HCT116 (cell line): ENCODE data around the gene STAC. TPM values are rescaled to one million over a fixed set of nuclear protein-coding genes. Genes with fewer than 3 reads are reported as not detected.

ENCODE experiments used
- ATAC-seq: fragments of 200-7000 bp; cut with Tn5 transposase; 2 replicates; pipeline ENCODE4 v1.9.1; 2020; ENCODE audit warnings: mild to moderate bottlenecking, moderate library complexity
- BruUV-seq: library from RNA; stranded (reverse); fragments of 400-500 nt; replicated peaks from 2 replicates; lab custom pipeline; 2021; lab: Mats Ljungman, UMichigan
- CTCF ChIA-PET: fragments of 300-600 bp; sonication (Branson Sonifier 250); formaldehyde crosslinking; loops from one replicate; lab custom pipeline; 2021; ENCODE audit warnings: antibody characterized with exemption; lab: Charles Lee
- POLR2A ChIA-PET: fragments of 300-600, 350-600 bp; sonication (Branson Sonifier 250); formaldehyde crosslinking; loops from one replicate; lab custom pipeline; 2021; ENCODE audit warnings: antibody characterized with exemption; lab: Charles Lee
- RAD21 ChIA-PET, 2 experiments: fragments of 300-600 bp; sonication (Branson Sonifier 250); formaldehyde crosslinking; loops; one replicate each; lab custom pipeline; 2023; ENCODE audit warnings: low total read pairs in 2 of 2; ENCODE audit not compliant: uncharacterized antibody in 2 of 2, unreplicated experiment in 2 of 2, low non-redundant PET in 1 of 2; lab: Charles Lee
- DNase-seq: peaks from one replicate; pipeline ENCODE4 v3.0.0-alpha.2; 2010; ENCODE audit warnings: low read depth, low spot score
- H2AFZ ChIP-seq: fragments of 200-600 bp; shearing (Covaris generic), sonication (generic); 2 replicates; pipeline ENCODE4 v1.6.1; 2017; ENCODE audit warnings: low read depth, mixed run types, mixed read lengths, antibody characterized with exemption, low read length; ENCODE audit not compliant: poor library complexity, severe bottlenecking
- H3K27ac ChIP-seq: 2 replicates; pipeline ENCODE4 v1.5.1; 2012; ENCODE audit warnings: low read depth, low read length
- H3K27me3 ChIP-seq: fragments of 200-600 bp; sonication (generic); 2 replicates; pipeline ENCODE4 v1.6.1; 2016; ENCODE audit warnings: mixed run types, low read length, mixed read lengths; ENCODE audit not compliant: insufficient read depth
- H3K36me3 ChIP-seq, 2 experiments: fragments of 200-500 bp in 1 of 2; fragments of 200-600 bp in 1 of 2; sonication (Bioruptor generic) in 1 of 2; sonication (generic) in 1 of 2; 2 replicates each; pipeline versions ENCODE4 v1.5.1 to v1.6.1; 2014 to 2016; ENCODE audit warnings: low read length in 2 of 2, inconsistent platforms in 1 of 2, mixed read lengths in 1 of 2, mixed run types in 1 of 2; ENCODE audit not compliant: insufficient read depth in 2 of 2, control insufficient read depth in 1 of 2
- H3K4me1 ChIP-seq, 2 experiments: fragments of 200-600 bp in 1 of 2; sonication (generic) in 1 of 2; 2 replicates each; pipeline versions ENCODE4 v1.5.1 to v1.6.1; 2012 to 2017; ENCODE audit warnings: low read length in 2 of 2, inconsistent platforms in 1 of 2, mild to moderate bottlenecking in 1 of 2, mixed read lengths in 1 of 2, mixed run types in 1 of 2, moderate library complexity in 1 of 2; ENCODE audit not compliant: insufficient read depth in 2 of 2, control insufficient read depth in 1 of 2
- H3K4me2 ChIP-seq: fragments of 200-600 bp; sonication (generic); 2 replicates; pipeline ENCODE4 v1.6.1; 2017; ENCODE audit warnings: mixed run types, low read length, mixed read lengths
- H3K4me3 ChIP-seq, 2 experiments: fragments of 200-600 bp in 1 of 2; sonication (generic) in 1 of 2; replicated peaks in 1 of 2; 2 replicates each; pipeline ENCODE4 v1.5.1; 2011 to 2016; ENCODE audit warnings: low read length in 2 of 2, control low read depth in 1 of 2, low read depth in 1 of 2, mild to moderate bottlenecking in 1 of 2, mixed read lengths in 1 of 2, mixed run types in 1 of 2
- H3K79me2 ChIP-seq: fragments of 200-600 bp; sonication (generic); 2 replicates; pipeline ENCODE4 v1.6.1; 2017; ENCODE audit warnings: mild to moderate bottlenecking, mixed run types, low read length, moderate library complexity, mixed read lengths; ENCODE audit not compliant: insufficient read depth
- H3K9ac ChIP-seq: fragments of 200-600 bp; sonication (generic); 2 replicates; pipeline ENCODE4 v1.6.1; 2016; ENCODE audit warnings: low read length, mixed read lengths
- H3K9me2 ChIP-seq: fragments of 200-600 bp; sonication (generic), shearing (Covaris generic); 2 replicates; pipeline ENCODE4 v1.6.1; 2017; ENCODE audit warnings: mixed run types, mild to moderate bottlenecking, moderate library complexity; ENCODE audit not compliant: insufficient read depth
- H3K9me3 ChIP-seq, 2 experiments: fragments of 200-500 bp in 1 of 2; fragments of 200-600 bp in 1 of 2; sonication (Bioruptor generic) in 1 of 2; sonication (generic) in 1 of 2; 2 replicates each; pipeline ENCODE4 v1.6.1; 2014 to 2017; ENCODE audit warnings: low read length in 2 of 2, mixed read lengths in 2 of 2, inconsistent platforms in 1 of 2, low read depth in 1 of 2, mild to moderate bottlenecking in 1 of 2, mixed run types in 1 of 2, moderate library complexity in 1 of 2; ENCODE audit not compliant: control insufficient read depth in 1 of 2, insufficient read depth in 1 of 2
- H4K20me1 ChIP-seq: fragments of 200-600 bp; sonication (generic), shearing (Covaris generic); 2 replicates; pipeline ENCODE4 v1.6.1; 2017; ENCODE audit warnings: mixed run types, mild to moderate bottlenecking, moderate library complexity; ENCODE audit not compliant: insufficient read depth
- ELF1 ChIP-seq: IDR thresholded peaks from 2 replicates; pipeline ENCODE4 v1.6.1; 2012; ENCODE audit warnings: low read depth, borderline replicate concordance
- EZH2 ChIP-seq: fragments of 200-600 bp; sonication (generic); IDR thresholded peaks from 2 replicates; pipeline ENCODE4 v1.6.1; 2017; ENCODE audit warnings: antibody characterized with exemption, mixed run types
- EZH2phosphoT487 ChIP-seq: fragments of 200-600 bp; IDR thresholded peaks from 2 replicates; pipeline ENCODE4 v1.6.1; 2018; ENCODE audit warnings: antibody characterized with exemption, borderline replicate concordance
- POLR2AphosphoS5 ChIP-seq: IDR thresholded peaks from 2 replicates; pipeline ENCODE4 v1.6.1; 2011; ENCODE audit warnings: mild to moderate bottlenecking, low read depth, low read length, moderate library complexity
- REST ChIP-seq: IDR thresholded peaks from 2 replicates; pipeline ENCODE4 v1.6.1; 2012; ENCODE audit warnings: low read depth
- SIN3A ChIP-seq: IDR thresholded peaks from 2 replicates; pipeline ENCODE4 v1.6.1; 2012; ENCODE audit warnings: low read depth
- YY1 ChIP-seq: IDR thresholded peaks from 2 replicates; pipeline ENCODE4 v1.6.1; 2011; ENCODE audit warnings: low read length, low read depth, moderate library complexity, mild to moderate bottlenecking; ENCODE audit not compliant: insufficient replicate concordance; ENCODE audit errors: extremely low read depth
- ZFX ChIP-seq: fragments of 450-650 bp; IDR thresholded peaks from 2 replicates; pipeline ENCODE4 v1.6.1; 2017
- intact Hi-C: fragments of 100-400 bp; cut with micrococcal nuclease; formaldehyde crosslinking; loops from 2 replicates; pipeline ENCODE4 v1.10.0; 2022
- total RNA-seq: library from RNA; stranded (reverse); gene quantifications from one replicate; pipeline ENCODE4 v1.2.1, GENCODE V29; 2021; ENCODE audit not compliant: unreplicated experiment

The STAC gene
- total RNA-seq, 1 experiment from 2014 or later, result not detected

GRCh38 chr3:36456784-36457183 is 76.5 kb downstream of the STAC start:
- ATAC-seq, result no peak
- Histone ChIP-seq H3K9me2 (no peaks in the 10 kb centered on the region), H3K4me3 (no peak overlapping the region), H3K36me3 (no peaks in the 10 kb centered on the region), H3K4me1 (no peaks in the 10 kb centered on the region), H2AFZ (no peak overlapping the region), H3K27ac (no peak overlapping the region), H3K9ac (no peak overlapping the region), H3K9me3 (no peaks in the 10 kb centered on the region), H3K79me2 (no peaks in the 10 kb centered on the region), H4K20me1 (no peaks in the 10 kb centered on the region), H3K27me3 (no peaks in the 10 kb centered on the region), H3K4me2 (no peak overlapping the region)
- no TSS peak for BruUV-seq
- no peak for DNase-seq
- ChIA-PET RAD21 (no interaction called here), CTCF (no interaction called here), POLR2A (no interaction called here)
- intact Hi-C loops, result no loop called here
- TF ChIP-seq POLR2AphosphoS5 (no peak), SIN3A (no peak), EZH2phosphoT487 (no peak), ZFX (no peak), REST (no peak), EZH2 (no peak), ELF1 (no peak), YY1 (no peak)
